GM12878 (cell line): ENCODE results near the gene ARL5A. TPM values are rescaled to one million over a fixed set of nuclear protein-coding genes. Genes with fewer than 3 reads are reported as not detected.

Experiments
- CREB1 ChIP-seq: IDR thresholded peaks from 2 replicates; pipeline ENCODE4 v1.6.1; 2012; ENCODE audit warnings: low read depth, mild to moderate bottlenecking, inconsistent platforms
- EED ChIP-seq: sonication (generic); IDR thresholded peaks from 2 replicates; pipeline ENCODE4 v1.6.1; 2016; ENCODE audit warnings: antibody characterized with exemption, low read depth
- ETV6 ChIP-seq, 2 experiments: fragments of 450-650 bp in 1 of 2; IDR thresholded peaks in 1 of 2; conservative IDR thresholded peaks in 1 of 2; 2 replicates each; pipeline ENCODE4 v1.6.1; 2014; ENCODE audit warnings: antibody characterized with exemption in 1 of 2, borderline replicate concordance in 1 of 2, low read depth in 1 of 2, mild to moderate bottlenecking in 1 of 2, moderate library complexity in 1 of 2
- FOXK2 ChIP-seq: fragments of 450-650 bp; IDR thresholded peaks from 2 replicates; pipeline ENCODE4 v1.6.1; 2017; ENCODE audit warnings: mild to moderate bottlenecking, moderate library complexity
- HDAC6 ChIP-seq: fragments of 200-600 bp; sonication (generic); IDR thresholded peaks from one replicate; pipeline ENCODE4 v1.8.0; 2017; ENCODE audit warnings: antibody characterized with exemption; ENCODE audit not compliant: unreplicated experiment
- HDGF ChIP-seq: fragments of 450-650 bp; IDR thresholded peaks from 2 replicates; pipeline ENCODE4 v1.6.1; 2016; ENCODE audit warnings: antibody characterized with exemption
- HSF1 ChIP-seq: fragments of 150-350 bp; IDR thresholded peaks from 2 replicates; pipeline ENCODE4 v1.6.1; 2014; ENCODE audit warnings: mild to moderate bottlenecking, low read depth, low read length
- IKZF2 ChIP-seq, 2 experiments: fragments of 450-650 bp; IDR thresholded peaks; 2 replicates each; pipeline ENCODE4 v1.6.1; 2017; ENCODE audit warnings: mild to moderate bottlenecking in 2 of 2, moderate library complexity in 2 of 2
- IRF5 ChIP-seq: fragments of 450-650 bp; IDR thresholded peaks from 2 replicates; pipeline ENCODE4 v1.6.1; 2017; ENCODE audit warnings: borderline replicate concordance
- NFIC ChIP-seq: IDR thresholded peaks from 2 replicates; pipeline ENCODE4 v1.6.1; 2012; ENCODE audit warnings: low read depth, mild to moderate bottlenecking, inconsistent platforms, low read length, moderate library complexity
- NRF1 ChIP-seq: conservative IDR thresholded peaks from 2 replicates; pipeline ENCODE4 v1.6.1; 2011; ENCODE audit warnings: mild to moderate bottlenecking, low read depth, low read length, improper control_type of control experiment
- POU2F2 ChIP-seq: IDR thresholded peaks from 3 replicates; pipeline ENCODE4 v1.6.1; 2011; ENCODE audit warnings: low read depth, mild to moderate bottlenecking, low read length, borderline replicate concordance
- RBBP5 ChIP-seq: fragments of 200-600 bp; sonication (generic); conservative IDR thresholded peaks from 2 replicates; pipeline ENCODE4 v1.6.1; 2016
- RELA ChIP-seq: fragments of 450-650 bp; IDR thresholded peaks from 2 replicates; pipeline ENCODE4 v1.8.0; 2014; ENCODE audit warnings: borderline replicate concordance; ENCODE audit not compliant: partially characterized antibody
- RFX5 ChIP-seq: IDR thresholded peaks from 2 replicates; pipeline ENCODE4 v1.6.1; 2011; ENCODE audit warnings: low read depth, low read length, improper control_type of control experiment
- SIN3A ChIP-seq: IDR thresholded peaks from 2 replicates; pipeline ENCODE4 v1.6.1; 2012; ENCODE audit warnings: low read depth, low read length, improper control_type of control experiment
- SMAD5 ChIP-seq: IDR thresholded peaks from 2 replicates; pipeline ENCODE4 v1.6.1; 2016; ENCODE audit warnings: antibody characterized with exemption, low read depth
- SUZ12 ChIP-seq: fragments of 200-600 bp; sonication (generic); IDR thresholded peaks from one replicate; pipeline ENCODE4 v1.6.1; 2018; ENCODE audit warnings: antibody characterized with exemption, mild to moderate bottlenecking; ENCODE audit not compliant: unreplicated experiment
- TBL1XR1 ChIP-seq: IDR thresholded peaks from 2 replicates; pipeline ENCODE4 v1.6.1; 2012; ENCODE audit warnings: low read depth, low read length, improper control_type of control experiment
- TCF12 ChIP-seq: IDR thresholded peaks from 2 replicates; pipeline ENCODE4 v1.6.1; 2011; ENCODE audit warnings: low read depth, mild to moderate bottlenecking, low read length
- USF2 ChIP-seq: IDR thresholded peaks from 2 replicates; pipeline ENCODE4 v1.6.1; 2011; ENCODE audit warnings: low read depth, low read length, improper control_type of control experiment, borderline replicate concordance
- YY1 ChIP-seq: IDR thresholded peaks from 2 replicates; pipeline ENCODE4 v1.6.1; 2011; ENCODE audit warnings: low read depth, mild to moderate bottlenecking, low read length
- ZNF384 ChIP-seq: IDR thresholded peaks from 2 replicates; pipeline ENCODE4 v1.6.1; 2012; ENCODE audit warnings: low read depth, mild to moderate bottlenecking, low read length, improper control_type of control experiment, borderline replicate concordance
- polyA plus RNA-seq, 11 experiments: library from polyadenylated mRNA; depleted of rRNA in 4 of 11; unstranded in 6 of 11; stranded (reverse) in 5 of 11; fragments of >200 nt; fragmentation: Nextera tagmentation in 4 of 11; fragmentation: Illumina TruSeq in 1 of 11; extraction: Ambion mirVana in 4 of 11; extraction: Trizol in 1 of 11; gene quantifications; 1 replicate in 1 of 11; 2 replicates in 10 of 11; pipeline versions ENCODE4 v1.2.1 to v1.2.3, GENCODE V29; 2011 to 2016; ENCODE audit warnings: inconsistent platforms in 2 of 11, missing spikeins in 2 of 11, low read depth in 1 of 11
- total RNA-seq, 4 experiments: library from RNA; depleted of rRNA in 3 of 4; stranded (reverse); fragments of >200 nt in 3 of 4; fragmentation: Illumina TruSeq in 1 of 4; extraction: Trizol in 1 of 4; gene quantifications; 2 replicates each; pipeline versions ENCODE4 v1.2.1 to v1.2.3, GENCODE V29; 2013 to 2021
- TF ChIP-seq, protein P1 (sequence below): fragments of 450-650 bp; IDR thresholded peaks from 2 replicates; pipeline ENCODE4 v1.6.1; 2017; ENCODE audit warnings: mild to moderate bottlenecking

Gene ARL5A
- total and polyA plus RNA-seq, 10 of the 15 experiments (the other 5 are each of a cell fraction or from before 2014, with no cell fraction given): 9.4 to 52.9 (median 32.0) TPM

DNA sequence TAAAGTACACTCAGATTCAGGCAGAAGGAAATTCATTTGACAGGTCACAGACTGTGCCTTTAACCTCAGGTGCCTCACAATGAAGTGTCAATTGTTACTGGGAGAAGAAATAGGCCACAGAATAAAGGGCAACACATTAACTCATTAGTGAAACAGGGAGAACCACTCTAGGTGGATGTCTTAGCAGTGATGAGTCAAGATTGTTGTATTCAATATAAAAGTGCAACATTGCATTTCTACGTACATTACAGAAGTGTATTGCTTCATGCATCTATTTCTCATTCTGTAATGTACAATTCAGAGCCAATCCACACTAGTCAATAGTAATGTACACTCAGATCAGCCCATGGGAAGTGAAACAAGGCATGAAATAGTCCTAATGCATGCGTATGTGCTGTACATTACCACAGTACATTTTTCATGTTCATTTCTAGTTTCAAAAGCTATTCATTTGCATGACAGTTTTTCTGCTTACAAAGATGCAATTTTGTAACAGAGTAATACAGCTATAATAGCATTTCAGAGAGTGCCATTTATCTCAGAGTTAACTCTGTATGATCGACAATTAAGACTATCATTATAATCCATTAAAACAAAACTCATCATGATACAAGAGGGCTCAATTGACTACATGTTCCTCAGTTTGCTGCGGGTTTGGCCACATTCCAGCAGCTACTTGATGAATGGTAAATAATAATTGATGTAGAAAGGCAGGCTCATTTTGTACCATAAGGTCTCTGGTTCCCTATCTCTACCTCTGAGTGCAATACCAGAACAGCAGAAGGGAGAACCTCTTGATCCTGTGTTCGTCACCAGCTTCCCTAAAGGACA lies 12.2 kb upstream of the ARL5A start (continued):
- TF ChIP-seq ETV6 (conservative IDR thresholded peaks at IDR 0.05 in 1 of 2, IDR thresholded peaks at IDR 0.05 in 1 of 2; ENCODE audit: borderline replicate concordance in 1 of 2, low read depth in 1 of 2) (peak in 1 of 2 experiments; percentile 73; a peak in 1 of 4 replicates), RFX5 (peak; percentile 88), POU2F2 (peak; percentile 92), SIN3A (no peak), IRF5 (no peak), YY1 (no peak), HSF1 (no peak), CREB1 (peak; percentile 59), NFIC (peak; percentile 87), EED (peak; percentile 58; the same call in 1 of the 2 replicates), TCF12 (no peak), USF2 (no peak), RBBP5 (no peak), IKZF2 (IDR thresholded peaks at IDR 0.05) (peak; percentile 77 to 85), ZNF384 (no peak), FOXK2 (no peak), SMAD5 (no peak), HDGF (no peak), HDAC6 (no peak), RELA (no peak), SUZ12 (no peak), TBL1XR1 (no peak), NRF1 (no peak)
- TF ChIP-seq, protein P1, sequence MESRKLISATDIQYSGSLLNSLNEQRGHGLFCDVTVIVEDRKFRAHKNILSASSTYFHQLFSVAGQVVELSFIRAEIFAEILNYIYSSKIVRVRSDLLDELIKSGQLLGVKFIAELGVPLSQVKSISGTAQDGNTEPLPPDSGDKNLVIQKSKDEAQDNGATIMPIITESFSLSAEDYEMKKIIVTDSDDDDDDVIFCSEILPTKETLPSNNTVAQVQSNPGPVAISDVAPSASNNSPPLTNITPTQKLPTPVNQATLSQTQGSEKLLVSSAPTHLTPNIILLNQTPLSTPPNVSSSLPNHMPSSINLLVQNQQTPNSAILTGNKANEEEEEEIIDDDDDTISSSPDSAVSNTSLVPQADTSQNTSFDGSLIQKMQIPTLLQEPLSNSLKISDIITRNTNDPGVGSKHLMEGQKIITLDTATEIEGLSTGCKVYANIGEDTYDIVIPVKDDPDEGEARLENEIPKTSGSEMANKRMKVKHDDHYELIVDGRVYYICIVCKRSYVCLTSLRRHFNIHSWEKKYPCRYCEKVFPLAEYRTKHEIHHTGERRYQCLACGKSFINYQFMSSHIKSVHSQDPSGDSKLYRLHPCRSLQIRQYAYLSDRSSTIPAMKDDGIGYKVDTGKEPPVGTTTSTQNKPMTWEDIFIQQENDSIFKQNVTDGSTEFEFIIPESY: no peak
